DMS 273 (cell line): Measurements from ENCODE around the gene ZC3H10.
A peak's percentile ranks its signal among the peaks of the same experiment; 100 is the strongest.

Experiments used
- DNase-seq: peaks from one replicate; lab custom pipeline; 2025; ENCODE audit not compliant: unreplicated experiment; lab: John Stamatoyannopoulos, UW

ZC3H10 gene

GRCh38 chr12:56127485-56127887 lies 9.4 kb downstream of the ZC3H10 start:
- DNase-seq: no peak

GRCh38 chr12:56127888-56128669 lies 10.0 kb downstream of the ZC3H10 start, which contains the start of gene ESYT1:
ESYT1 (plus strand) TSS chr12:56128267; CDS start chr12:56128320, 53 bp downstream.
- DNase-seq: peak; percentile 99

- peak; percentile 54 for DNase-seq
Observed at GRCh38 chr12:56128670-56129205, 10.7 kb downstream of the ZC3H10 start.

GRCh38 chr12:56129206-56129941 lies 11.3 kb downstream of the ZC3H10 start:
- peak; percentile 55 for DNase-seq

GRCh38 chr12:56129942-56130495 lies 12.0 kb downstream of the ZC3H10 start:
- no peak for DNase-seq

GRCh38 chr12:56130876-56131275 lies 12.8 kb downstream of the ZC3H10 start:
- DNase-seq: no peak

- no peak for DNase-seq
Observed at GRCh38 chr12:56134897-56135296, 16.8 kb downstream of the ZC3H10 start.

- no peak for DNase-seq
Observed at GRCh38 chr12:56137853-56138571, 19.9 kb downstream of the ZC3H10 start.

- DNase-seq: no peak
Observed at GRCh38 chr12:56141946-56142784, 24.1 kb downstream of the ZC3H10 start.

GRCh38 chr12:56143217-56143616 lies 25.2 kb downstream of the ZC3H10 start:
- DNase-seq: no peak

- DNase-seq: no peak
Observed at GRCh38 chr12:56143870-56144269, 25.8 kb downstream of the ZC3H10 start.

- DNase-seq: no peak
Observed at GRCh38 chr12:56145217-56145616, 27.2 kb downstream of the ZC3H10 start.

- DNase-seq: peak; percentile 13
Observed at GRCh38 chr12:56146492-56147460, 28.7 kb downstream of the ZC3H10 start.

- peak; percentile 15 for DNase-seq
Observed at GRCh38 chr12:56150563-56150962, 32.5 kb downstream of the ZC3H10 start.

- DNase-seq: peak; percentile 76
Observed at GRCh38 chr12:56151672-56152131, 33.6 kb downstream of the ZC3H10 start.

GRCh38 chr12:56152132-56152755 lies 34.2 kb downstream of the ZC3H10 start, which contains the start of gene MYL6B:
MYL6B (plus strand) TSS chr12:56152587; CDS start chr12:56153919, 1,332 bp downstream.
- peak; percentile 93 for DNase-seq

- DNase-seq: no peak
Observed at GRCh38 chr12:56152756-56153677, 35.0 kb downstream of the ZC3H10 start.
